Measurements from ENCODE around the gene CD151.

The CD151 gene

DNA sequence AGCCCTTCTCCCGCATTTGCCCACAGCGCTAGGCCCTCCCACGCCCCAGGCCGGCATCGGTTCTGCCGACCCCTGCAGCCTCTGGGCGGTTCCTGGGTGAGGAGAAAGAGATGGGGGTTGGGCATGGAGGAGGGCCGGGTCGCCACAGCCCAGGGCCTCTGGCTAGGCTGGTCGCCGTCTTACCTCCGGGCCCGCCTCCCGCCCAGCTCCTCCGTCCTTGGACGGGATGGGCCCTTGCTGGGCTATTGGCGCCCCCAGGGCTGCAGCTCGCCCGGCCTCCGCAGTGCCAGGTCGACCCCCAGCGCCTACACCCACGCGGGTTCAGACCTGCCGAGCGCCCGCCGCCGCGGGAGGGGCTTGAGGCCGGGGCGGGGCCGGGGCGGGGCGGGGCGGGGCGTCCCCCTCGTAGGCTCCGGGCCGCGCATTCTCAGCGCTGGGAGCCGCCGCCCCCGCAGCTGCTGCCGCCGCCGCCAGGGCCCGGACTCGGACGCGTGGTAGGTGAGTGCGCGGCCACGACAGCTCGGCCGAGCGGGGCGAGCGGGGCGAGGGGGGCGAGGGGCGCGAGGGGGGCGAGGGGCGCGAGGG, at the start of gene CD151:
CD151 (plus strand) TSS at position 424 of the 585 bp plus-strand sequence. CDS start 3,118 bp downstream, outside the sequence.
- DNase-seq: peak; percentile 17

DNA sequence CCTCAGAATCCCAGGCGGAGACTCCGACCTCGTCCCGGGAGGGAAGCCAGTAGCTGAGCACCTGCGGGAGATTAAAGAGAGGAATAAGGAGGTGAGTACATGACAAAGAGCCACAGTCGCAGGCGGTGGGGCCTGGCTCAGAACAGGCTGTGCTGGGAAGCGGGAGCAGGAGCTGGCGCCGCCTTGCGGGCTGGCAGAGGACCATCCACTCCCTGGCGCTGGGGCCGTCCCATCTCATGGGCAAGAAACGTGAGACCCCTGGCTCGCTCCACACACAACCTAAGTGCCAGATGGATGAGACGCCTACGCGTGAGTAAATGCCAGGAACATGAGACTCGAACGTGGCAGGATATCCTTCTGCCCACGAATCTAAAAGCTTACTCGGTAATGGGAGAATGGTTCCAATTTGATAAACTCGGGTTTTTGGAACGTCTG, 49.2 kb upstream of the CD151 start:
- DNase-seq: peak; percentile 28

DNA sequence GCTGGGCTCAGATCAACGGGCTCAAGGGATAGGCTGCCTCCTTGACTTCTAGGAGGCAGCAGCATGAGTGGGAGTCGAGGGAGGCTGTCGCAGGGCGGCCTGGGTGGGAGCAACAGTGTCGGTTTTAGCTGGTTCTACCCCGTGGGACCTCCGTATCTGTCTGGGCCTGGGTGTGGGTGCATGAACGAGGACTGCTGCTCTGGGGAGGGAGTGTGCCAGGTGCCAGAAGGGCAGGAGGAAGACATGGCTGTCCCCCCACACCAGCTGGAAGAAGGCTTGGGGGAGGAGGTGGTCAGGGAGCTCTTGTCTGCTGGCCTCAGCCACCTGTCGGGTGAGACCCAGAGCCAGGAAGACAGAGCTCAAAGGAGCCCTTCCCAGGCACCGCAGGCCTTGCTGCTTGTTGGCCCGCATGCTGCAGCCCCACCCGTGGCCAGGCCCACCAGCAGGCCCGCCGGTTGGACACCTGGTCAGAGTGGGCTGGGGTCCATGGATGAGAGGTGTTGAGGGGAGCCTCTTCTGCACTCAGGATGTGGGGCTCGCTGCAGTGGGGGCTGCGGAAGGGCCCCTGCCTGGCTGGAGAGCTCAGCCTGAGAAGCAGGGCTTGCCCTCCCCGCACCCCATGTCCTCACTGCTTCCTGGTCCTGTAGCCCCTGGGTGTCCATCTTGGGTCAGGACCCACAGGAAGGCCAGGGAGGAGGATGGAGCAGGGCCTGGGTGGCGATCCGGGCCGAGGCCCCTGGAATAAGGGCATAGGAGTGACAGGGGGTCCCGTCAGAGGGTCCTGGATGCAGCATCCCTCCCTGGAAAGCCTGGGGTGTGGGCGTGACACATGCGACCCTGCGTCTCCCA, 46.3 kb upstream of the CD151 start:
- no peak for DNase-seq

DNA sequence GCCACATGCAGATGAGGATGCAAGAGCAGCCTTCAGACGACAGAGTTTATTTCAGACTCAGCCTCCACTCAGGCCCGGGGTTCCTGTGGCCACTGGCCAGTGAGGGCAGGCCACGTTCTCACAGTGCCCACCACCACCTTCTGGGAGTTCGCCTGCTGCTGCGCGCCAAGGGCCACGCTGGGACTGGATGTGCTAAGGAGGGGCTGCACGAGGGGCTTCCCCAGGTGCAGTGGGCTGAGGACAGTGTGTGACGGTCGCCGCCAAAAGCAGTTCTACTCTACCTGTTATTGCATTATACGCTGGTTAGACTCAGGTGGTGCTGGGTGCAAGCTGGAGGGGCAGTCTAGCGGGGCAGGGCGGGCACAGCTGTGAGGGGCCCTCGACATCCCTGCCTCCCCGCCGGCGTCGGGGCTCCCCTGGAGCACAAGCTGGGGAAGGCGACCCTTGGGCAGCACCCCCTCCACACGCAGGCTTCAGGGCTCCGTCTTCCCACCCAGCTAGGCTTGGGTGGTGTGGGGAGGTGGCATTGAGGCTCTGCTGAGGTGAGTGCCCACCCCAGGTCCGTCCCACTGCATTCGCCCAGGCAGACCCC, 45.6 kb upstream of the CD151 start:
- DNase-seq: no peak

DNA sequence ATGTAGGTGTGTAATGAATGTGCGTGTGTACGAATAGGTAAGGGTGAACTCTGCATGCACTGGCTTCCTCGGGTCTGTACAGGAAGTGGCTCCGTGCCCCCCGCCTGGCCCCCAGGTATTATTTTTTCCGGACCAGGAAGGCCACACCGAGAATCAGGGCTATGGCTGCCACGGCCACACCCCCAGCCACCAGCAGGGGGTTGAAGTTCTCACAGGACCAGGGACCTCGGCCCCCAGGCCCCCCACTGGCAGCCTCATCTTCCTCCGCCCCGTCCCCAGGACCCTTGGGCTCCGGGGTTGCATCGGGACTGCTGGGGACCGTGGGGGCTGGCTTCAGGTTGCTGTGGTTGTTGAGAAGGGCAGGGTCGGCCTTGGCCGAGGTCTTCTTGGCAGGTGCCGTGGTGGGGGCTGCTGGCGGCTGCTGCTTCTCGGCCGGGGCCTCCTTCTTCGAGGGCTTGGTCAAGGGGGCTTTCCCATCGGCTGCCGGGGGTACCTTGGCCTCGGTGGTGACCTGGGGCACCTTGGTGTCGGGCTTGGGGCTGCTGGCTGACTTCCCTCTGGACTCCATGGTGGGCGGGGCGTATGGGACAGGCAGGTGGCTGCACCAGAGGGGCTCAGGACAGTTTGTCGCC, 44.6 kb upstream of the CD151 start:
- DNase-seq: no peak

DNA sequence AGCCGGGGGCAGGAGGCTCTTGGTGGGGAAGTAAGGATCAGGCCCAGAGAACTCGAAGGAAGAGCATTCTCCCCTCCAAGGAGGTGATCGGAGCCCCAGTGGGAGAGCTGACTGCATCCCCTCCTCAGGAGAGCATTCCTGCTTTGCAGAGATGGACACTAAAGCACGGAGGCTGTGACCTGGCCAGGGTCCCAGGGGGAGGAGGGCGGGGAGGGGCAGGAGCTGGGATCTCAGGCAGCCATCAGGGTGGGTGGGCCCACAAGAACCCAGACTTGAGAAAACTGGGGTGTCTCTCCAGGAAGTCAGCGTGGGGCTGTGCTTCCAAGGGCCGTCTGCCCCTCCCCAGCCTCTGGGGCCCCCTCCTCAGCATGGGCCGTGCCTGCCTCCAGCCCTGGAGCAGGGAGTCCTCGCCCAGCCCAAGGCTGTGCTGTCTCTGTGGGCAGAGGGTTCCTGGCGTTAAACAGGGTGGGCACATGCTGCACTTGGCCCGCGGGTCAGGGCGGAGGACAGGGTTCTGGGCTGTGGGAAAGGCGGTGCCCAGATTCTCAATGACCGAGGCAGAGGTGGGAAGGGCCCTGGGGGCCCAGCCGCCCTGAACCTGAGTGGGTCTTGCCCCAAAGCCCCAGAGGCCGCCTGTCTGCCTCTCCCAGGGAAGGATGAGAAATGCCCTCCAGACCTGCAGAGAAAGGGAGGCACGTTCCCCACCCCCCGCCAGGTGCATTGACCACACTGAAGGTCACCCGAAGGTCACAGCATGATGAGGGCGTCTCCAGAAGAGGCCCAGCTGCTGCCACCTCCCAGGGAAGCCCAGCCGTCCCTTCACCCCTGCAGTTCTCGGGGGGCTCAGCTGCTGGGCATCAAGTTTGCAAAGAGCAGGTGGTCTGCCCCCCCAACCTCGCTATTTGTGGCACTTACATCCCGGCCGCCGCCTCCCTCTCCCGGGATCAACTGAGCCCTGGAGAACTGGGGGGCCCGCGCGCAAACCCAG, 43.5 kb upstream of the CD151 start:
- DNase-seq: no peak

DNA sequence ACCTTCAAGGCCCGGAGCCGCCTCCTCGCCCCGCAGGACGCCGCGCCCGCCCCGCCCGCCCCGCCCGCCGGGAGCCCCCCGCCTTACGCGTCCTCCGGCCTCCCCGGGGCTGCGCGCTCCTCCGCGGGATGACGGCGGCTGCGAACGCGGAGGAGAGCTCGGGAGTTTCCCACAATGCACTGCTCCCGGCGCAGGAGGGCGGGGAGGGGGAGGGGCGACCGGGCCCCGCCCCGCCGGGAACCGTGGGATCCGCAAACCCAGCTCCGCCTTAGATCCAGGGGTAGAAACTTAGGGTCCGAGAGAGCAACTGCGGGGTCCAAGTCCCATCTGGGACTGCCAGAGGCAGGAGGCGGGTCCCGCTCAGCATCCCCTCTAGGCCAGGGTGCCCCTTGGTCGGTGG, 42.8 kb upstream of the CD151 start, which contains the start of gene CEND1:
CEND1 (minus strand) TSS at position 148 of the 400 bp plus-strand sequence. CDS start 1,514 bp downstream, outside the sequence.
- DNase-seq: peak; percentile 50

DNA sequence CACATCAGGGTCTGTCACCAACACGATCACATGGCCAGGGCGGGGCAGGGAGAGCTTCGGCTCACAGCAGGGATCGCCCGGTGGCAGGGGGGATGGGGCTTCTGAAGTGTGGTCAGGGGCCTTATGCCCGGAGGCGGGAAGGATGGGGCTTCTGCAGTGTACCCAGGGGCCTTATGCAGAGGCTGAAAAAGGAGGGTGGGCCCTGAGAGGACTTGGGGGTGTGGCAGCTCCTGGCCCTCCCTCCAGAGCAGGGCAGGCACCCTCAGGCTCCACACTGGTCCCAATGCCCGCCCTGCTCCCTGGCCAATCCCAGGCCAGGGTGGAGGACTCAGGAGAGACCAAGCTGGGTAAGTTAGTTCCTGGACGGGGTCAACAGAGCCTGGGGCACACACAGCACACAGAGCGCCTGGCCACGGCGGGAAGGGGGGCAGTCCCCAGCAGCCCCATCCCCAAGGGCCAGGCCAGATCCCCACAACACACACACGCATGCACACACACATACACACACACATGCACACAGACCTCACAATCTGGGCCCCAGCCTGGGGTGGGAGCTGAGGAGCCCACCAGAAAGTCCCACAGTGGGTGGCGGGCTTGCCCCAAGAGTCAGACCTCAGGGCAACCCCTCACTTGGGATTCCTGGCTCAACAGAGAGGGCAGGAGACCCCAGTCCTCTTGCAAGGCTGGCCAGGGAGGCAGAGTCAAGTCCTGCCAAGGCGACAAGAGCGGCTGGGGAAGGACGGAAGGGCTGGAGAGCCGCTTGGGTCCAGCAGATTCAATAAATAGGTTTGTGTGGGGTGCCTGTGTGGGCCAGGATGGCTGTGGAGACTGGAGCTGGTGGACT, 41.8 kb upstream of the CD151 start:
- DNase-seq: no peak

DNA sequence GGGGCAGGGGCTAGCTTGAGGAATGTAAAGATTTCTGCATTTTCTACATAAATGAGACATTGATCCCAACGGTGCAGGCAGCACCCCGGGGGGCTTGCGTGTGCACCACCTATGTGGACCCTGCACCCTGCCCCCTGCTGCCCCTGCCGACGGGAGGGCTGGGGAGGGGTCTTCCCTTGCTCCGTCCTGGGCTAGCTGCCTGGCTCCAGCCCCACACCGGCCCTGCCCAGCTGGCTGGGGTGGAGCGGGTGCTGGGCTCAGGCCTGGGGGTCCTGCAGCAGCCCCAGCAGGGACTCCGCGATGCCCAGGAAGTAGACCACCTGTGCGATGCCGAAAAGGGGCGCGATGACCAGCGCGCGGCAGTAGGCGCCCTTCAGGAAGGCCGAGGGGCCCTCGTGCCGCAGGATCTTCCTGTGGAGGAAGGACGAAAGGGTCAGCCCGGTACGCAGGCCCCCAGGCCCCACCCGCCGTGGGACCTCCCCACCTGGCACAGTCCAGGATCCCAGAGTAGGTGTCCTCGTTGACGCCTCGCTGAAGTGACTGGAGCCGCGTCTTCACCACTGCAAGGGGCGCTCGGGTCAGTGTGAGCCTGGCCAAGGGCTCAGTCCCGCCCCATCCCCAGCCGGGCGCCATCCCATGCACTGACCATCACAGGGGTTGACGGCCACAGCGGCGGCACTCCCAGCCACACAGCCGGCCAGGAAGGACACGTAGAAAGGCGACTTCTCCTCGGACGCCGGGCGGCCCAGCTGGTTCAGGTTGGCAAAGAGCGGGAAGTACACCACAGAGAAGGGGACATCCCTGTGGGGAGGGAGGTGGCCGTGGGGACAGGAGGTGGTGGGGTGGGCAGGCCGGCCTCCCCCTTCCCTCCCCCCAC, 40.9 kb upstream of the CD151 start:
- no peak for DNase-seq

DNA sequence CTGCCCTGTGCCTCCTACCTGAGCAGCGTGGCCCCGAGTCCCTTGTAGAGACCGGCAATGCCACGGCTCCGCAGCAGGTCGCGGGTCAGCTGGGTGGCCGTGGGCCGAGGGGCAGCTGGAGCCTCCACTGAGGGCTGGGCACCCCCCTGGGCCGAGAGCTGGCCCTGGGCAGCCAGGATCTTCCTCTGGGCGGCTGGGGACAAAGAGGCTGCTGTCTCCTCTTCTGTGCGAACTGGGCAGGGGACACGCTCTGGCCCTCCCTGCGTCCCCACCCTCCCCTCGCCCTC, 40.3 kb upstream of the CD151 start:
- DNase-seq: no peak

DNA sequence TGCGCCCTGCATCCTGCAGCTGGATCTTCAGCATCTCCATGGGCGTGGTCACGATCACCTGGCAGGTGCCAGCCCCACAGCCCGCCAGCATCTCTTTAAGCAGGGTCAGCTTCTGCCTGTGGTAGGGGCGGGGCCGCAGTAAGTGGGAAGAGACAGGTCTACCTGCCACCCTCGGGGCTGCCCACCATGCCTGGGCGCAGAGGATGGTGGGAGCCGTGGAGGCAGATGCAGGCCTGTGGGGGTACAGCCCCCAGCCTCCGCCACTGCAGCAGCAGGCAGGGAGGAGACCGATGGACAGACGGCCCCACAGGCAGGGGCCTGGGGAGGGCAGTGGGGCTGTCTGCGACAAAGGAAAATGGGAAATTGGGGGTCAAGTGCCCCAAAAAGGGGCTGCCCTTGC, 39.9 kb upstream of the CD151 start:
- no peak for DNase-seq

DNA sequence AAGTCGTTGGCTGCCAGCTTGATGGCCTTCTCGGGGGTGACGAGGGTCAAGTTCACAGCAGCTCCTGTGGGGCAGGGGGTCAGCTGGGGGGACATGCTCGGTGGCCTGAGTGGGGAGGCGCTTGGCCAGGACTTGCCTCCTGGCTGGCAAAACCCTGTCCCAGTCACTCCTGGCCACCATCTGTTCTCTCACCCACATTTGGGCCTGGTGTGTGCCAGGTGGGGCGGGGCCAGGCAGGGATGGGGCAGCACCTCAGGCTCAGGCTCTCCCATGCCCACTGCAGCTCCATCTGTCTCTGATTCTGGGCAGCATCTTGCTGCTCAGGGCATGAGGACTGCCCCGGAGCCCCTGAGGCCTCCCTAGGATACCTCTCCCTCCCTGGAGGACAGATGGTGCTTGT, 39.2 kb upstream of the CD151 start:
- no peak for DNase-seq

DNA sequence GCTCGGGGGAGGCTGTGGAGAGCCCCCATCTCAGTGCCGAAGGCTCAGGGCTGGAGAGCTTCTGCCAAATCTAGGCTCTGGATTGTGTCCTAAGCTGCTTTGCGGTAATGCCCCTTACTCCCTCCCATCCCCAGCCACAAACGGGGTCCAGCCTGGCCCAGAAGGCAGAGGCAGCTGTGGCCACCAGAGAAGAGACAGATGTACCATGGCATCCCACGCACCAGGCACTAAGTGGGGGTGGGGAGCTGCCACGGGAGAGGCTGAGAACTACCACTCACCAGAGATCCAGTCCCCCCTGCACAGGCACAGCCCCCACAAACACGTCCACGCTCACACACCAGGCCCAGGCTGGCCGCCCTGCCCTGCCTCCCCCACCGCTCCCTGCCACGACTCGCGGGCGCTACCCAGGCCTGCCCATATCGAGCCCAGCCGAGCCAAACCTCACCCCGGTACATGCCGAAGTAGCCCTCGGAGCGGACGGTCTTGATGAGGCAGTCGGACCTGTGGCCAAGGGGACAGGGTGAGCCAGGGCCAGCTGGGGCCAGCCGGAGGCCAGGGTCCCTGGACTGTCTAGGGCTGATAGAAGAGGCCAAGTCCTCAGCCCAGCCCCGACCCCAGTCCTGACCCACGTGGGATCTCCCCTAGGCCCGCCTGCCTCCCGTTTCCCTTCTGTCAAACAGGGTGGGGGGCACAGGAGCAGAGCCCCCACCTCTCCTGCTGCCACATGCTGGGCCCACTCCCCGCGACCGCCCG, 38.6 kb upstream of the CD151 start:
- DNase-seq: no peak

DNA sequence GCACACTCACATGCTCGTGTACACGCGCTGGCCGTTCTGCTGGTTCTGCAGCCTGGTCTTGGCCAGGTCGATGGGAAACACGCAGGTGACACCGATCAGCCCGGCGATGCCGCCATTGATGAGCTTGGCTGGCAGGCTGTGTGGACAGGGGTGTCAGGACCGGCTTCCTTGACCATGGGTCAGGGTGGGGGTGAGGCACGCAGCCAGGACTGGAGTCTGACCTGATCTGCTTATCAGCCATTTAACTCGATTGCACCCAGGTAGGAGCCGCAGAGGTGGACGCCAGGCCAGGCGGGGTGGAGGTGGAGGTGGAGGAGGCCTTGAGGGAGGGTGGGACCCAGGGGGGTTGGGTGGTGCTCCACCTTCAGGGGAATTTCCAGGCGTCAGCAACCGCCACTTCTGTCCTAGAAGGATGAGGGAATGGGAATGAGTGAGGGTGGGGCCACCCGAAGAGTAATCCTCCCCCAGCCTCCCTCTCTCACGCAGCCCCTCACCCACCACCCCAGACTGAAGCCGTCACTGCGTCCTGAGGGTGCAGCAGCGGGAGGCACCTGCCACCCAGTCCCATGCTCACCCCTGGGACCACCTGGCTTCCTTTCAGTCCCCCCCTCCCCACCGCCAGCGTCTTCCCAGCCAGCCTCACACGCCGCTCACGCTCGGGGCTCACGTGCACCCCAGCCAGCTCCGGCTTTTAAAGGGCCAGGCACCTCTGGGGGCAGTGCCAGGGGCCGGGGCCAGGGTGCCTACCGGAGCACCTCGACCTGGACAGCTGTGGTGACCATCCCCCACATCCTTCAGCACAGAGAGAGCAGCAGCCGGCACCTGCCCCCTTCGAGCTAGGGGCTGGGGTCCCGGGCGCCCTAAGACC, 37.8 kb upstream of the CD151 start:
- DNase-seq: no peak

DNA sequence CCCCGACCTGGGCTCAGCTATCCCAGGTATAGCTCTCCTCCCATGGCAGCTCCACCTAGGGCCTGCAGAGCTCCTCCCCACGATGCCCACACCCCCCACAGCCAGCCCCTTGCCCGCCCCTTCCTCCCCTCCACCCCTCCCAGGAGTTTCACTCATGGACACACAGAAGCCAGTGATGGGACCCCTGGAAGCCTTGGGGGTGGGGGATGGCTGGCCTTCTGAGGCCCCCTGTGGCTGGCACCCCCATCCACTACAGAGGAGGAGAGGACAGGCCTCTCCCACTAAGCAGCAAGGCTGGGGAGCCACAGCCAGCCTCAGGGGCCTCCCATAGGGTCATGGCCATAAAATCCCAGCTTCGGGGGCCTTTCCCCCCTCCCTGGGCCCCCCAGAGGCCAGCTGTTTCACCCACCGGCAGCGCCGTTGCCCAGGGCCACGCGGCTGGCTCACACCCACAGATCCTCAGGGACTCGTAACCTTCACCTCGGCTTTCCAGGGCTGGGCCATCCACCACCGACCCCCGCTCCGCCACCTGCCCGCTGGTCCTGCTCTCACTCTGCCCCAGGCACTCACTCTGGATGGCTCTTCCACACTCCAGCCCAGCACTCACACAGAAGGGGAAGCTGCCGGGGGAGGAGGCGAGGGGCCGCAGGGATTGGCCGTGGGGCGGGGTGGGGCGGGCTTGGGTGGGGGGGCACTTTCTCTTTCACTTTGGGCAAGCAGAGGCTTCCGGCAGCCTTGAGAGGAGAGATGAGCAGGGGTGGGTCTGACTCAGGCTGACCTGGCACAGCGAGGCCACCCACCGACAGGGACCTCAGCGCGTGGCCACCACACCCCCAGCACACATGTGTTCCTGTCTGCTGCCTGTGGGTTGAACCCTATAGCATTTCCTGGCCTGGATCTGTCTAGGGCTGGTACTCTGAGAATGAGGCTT, 36.9 kb upstream of the CD151 start:
- peak; percentile 53 for DNase-seq

DNA sequence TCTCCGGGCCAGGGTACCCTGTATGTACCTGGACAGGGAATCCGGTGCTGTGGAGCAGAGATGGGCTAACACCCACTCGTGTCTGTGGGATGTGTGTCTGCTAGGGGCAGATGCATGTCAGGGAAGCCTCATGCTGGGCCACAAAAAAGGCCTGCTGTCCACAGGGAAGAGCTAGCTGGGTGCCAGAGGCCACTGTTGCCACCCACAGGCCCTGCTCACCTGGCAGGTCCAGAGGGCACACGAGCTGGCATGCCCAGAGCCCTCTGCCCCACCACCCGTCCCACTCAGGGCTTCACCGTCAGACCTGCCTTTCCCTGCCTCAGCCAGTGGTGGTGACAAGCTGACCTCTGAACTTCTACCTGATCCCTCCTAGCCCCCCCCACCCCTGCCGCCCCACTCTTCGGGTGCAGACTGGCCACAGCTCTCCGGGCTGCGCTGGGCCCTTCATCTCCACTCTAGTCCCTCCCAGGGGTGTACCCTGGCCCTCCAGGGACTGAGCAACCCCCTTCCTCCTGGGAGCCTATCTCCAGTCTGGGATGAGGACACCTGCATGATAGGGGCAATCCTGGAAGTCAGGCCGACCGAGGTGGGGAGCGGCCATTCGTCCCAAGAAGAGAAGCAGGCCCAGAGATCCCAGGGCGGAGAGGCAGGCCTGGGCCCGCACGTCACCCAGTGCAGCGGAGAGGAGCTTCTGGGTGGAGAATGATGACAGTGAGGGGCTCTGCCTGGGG, 36.0 kb upstream of the CD151 start:
- DNase-seq: no peak
